K562 (cell line): ENCODE measurements around the gene LIX1L.

ENCODE experiments used
- FOXA1 ChIP-seq: fragments of 450-650 bp; IDR thresholded peaks from 2 replicates; pipeline ENCODE4 v1.6.1; 2016; ENCODE audit warnings: mild to moderate bottlenecking, borderline replicate concordance
- POLR3A ChIP-seq: IDR thresholded peaks from 2 replicates; pipeline ENCODE4 v1.6.1; 2011; ENCODE audit warnings: borderline replicate concordance, mild to moderate bottlenecking, moderate library complexity; ENCODE audit not compliant: insufficient read length, insufficient read depth; ENCODE audit errors: extremely low read depth
- TF ChIP-seq, protein P1 (sequence below): fragments of 200-600 bp; sonication (generic); IDR thresholded peaks from one replicate; pipeline ENCODE4 v1.6.1; 2012; ENCODE audit warnings: mild to moderate bottlenecking, low read depth, low read length, inconsistent platforms

DNA sequence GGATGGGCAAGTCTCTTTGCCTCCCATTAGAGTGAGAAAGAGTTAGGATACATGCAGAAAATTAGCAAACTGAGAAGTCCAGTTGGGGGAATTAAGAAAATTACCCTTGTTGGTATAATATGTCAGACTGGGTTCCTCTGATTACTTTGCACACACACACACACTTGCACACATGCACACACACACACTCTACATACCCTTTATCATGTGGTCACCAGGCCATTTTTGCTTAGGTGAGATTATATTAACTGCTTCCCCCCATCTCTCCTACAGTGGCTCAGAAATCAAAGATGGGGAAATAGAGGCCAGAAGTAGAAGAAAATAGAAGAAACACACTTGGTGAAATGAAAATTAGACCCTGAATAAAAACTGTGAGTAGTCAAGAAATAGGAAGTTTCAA lies 917 bp upstream of the LIX1L start:
- TF ChIP-seq, protein P1, sequence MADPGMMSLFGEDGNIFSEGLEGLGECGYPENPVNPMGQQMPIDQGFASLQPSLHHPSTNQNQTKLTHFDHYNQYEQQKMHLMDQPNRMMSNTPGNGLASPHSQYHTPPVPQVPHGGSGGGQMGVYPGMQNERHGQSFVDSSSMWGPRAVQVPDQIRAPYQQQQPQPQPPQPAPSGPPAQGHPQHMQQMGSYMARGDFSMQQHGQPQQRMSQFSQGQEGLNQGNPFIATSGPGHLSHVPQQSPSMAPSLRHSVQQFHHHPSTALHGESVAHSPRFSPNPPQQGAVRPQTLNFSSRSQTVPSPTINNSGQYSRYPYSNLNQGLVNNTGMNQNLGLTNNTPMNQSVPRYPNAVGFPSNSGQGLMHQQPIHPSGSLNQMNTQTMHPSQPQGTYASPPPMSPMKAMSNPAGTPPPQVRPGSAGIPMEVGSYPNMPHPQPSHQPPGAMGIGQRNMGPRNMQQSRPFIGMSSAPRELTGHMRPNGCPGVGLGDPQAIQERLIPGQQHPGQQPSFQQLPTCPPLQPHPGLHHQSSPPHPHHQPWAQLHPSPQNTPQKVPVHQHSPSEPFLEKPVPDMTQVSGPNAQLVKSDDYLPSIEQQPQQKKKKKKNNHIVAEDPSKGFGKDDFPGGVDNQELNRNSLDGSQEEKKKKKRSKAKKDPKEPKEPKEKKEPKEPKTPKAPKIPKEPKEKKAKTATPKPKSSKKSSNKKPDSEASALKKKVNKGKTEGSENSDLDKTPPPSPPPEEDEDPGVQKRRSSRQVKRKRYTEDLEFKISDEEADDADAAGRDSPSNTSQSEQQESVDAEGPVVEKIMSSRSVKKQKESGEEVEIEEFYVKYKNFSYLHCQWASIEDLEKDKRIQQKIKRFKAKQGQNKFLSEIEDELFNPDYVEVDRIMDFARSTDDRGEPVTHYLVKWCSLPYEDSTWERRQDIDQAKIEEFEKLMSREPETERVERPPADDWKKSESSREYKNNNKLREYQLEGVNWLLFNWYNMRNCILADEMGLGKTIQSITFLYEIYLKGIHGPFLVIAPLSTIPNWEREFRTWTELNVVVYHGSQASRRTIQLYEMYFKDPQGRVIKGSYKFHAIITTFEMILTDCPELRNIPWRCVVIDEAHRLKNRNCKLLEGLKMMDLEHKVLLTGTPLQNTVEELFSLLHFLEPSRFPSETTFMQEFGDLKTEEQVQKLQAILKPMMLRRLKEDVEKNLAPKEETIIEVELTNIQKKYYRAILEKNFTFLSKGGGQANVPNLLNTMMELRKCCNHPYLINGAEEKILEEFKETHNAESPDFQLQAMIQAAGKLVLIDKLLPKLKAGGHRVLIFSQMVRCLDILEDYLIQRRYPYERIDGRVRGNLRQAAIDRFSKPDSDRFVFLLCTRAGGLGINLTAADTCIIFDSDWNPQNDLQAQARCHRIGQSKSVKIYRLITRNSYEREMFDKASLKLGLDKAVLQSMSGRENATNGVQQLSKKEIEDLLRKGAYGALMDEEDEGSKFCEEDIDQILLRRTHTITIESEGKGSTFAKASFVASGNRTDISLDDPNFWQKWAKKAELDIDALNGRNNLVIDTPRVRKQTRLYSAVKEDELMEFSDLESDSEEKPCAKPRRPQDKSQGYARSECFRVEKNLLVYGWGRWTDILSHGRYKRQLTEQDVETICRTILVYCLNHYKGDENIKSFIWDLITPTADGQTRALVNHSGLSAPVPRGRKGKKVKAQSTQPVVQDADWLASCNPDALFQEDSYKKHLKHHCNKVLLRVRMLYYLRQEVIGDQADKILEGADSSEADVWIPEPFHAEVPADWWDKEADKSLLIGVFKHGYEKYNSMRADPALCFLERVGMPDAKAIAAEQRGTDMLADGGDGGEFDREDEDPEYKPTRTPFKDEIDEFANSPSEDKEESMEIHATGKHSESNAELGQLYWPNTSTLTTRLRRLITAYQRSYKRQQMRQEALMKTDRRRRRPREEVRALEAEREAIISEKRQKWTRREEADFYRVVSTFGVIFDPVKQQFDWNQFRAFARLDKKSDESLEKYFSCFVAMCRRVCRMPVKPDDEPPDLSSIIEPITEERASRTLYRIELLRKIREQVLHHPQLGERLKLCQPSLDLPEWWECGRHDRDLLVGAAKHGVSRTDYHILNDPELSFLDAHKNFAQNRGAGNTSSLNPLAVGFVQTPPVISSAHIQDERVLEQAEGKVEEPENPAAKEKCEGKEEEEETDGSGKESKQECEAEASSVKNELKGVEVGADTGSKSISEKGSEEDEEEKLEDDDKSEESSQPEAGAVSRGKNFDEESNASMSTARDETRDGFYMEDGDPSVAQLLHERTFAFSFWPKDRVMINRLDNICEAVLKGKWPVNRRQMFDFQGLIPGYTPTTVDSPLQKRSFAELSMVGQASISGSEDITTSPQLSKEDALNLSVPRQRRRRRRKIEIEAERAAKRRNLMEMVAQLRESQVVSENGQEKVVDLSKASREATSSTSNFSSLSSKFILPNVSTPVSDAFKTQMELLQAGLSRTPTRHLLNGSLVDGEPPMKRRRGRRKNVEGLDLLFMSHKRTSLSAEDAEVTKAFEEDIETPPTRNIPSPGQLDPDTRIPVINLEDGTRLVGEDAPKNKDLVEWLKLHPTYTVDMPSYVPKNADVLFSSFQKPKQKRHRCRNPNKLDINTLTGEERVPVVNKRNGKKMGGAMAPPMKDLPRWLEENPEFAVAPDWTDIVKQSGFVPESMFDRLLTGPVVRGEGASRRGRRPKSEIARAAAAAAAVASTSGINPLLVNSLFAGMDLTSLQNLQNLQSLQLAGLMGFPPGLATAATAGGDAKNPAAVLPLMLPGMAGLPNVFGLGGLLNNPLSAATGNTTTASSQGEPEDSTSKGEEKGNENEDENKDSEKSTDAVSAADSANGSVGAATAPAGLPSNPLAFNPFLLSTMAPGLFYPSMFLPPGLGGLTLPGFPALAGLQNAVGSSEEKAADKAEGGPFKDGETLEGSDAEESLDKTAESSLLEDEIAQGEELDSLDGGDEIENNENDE = no peak
- TF ChIP-seq FOXA1 (no peak), POLR3A (no peak)
